Measurements from ENCODE around the gene USP49. TPM values are rescaled to one million over a fixed set of nuclear protein-coding genes. Genes with fewer than 3 reads are reported as not detected.
A peak's percentile ranks its signal among the peaks of the same experiment; 100 is the strongest.

The USP49 gene
- total RNA-seq, 2 donors from 2014 or later: 1.6 to 1.7 TPM

GRCh38 chr6:41934278-41935192, 39.4 kb upstream of the USP49 start:
- DNase-seq (no peak), ATAC-seq (no peak)
- intact Hi-C loops (cut with DNase I): loop anchor here in 1 of 2 donors (10.0 kb wide), 1 partner anchor 110 kb away; no protein-coding TSS in a partner anchor

GRCh38 chr6:41932378-41932777, 37.2 kb upstream of the USP49 start:
- ATAC-seq (peak in 1 of 2 donors; percentile 45), DNase-seq (no peak)
- intact Hi-C loops (cut with DNase I): loop anchor here in 1 of 2 donors (10.0 kb wide), 1 partner anchor 112 kb away; no protein-coding TSS in a partner anchor

GRCh38 chr6:41931792-41932191, 36.6 kb upstream of the USP49 start:
- DNase-seq: no peak
- intact Hi-C loops (cut with DNase I): loop anchor here in 1 of 2 donors (10.0 kb wide), 1 partner anchor 113 kb away; no protein-coding TSS in a partner anchor
- no peak for ATAC-seq

- ATAC-seq (no peak), DNase-seq (no peak)
- intact Hi-C loops (cut with DNase I): loop anchor here in 1 of 2 donors (10.0 kb wide), 2 partner anchors 115 to 145 kb away; partner anchors contain the start of genes PRICKLE4 and TOMM6
These were observed 34.7 kb upstream of the USP49 start for GRCh38 chr6:41929924-41930323.

GRCh38 chr6:41927253-41927652, 32.1 kb upstream of the USP49 start:
- ATAC-seq (no peak), DNase-seq (no peak)
- intact Hi-C loops (cut with DNase I): loop anchor here in 1 of 2 donors (10.0 kb wide), 1 partner anchor 142 kb away; the partner anchor contains the start of genes PRICKLE4 and TOMM6

- ATAC-seq: no peak
- intact Hi-C loops (cut with DNase I): loop anchor here (5.0 to 10.0 kb wide), 2 partner anchors 135 to 137 kb away; partner anchors contain the start of genes TOMM6 (in 2 of the 2) and PRICKLE4 (in 1 of the 2)
These were observed 27.0 kb upstream of the USP49 start for GRCh38 chr6:41922154-41922553.

GRCh38 chr6:41921712-41921998, 26.5 kb upstream of the USP49 start:
- DNase-seq: no peak
- intact Hi-C loops (cut with DNase I): loop anchor here (5.0 to 10.0 kb wide), 2 partner anchors 134 to 137 kb away; partner anchors contain the start of genes TOMM6 (in 2 of the 2) and PRICKLE4 (in 1 of the 2)
- ATAC-seq: peak in 1 of 2 donors; percentile 29

More at GRCh38 chr6:41922154-41922553, 27.0 kb upstream of the USP49 start:
- no peak for DNase-seq

- DNase-seq (peak; percentile 93), ATAC-seq (peak; percentile 98)
- intact Hi-C loops (cut with DNase I): loop anchor here (5.0 to 10.0 kb wide), 2 partner anchors 134 to 136 kb away; partner anchors contain the start of genes TOMM6 (in 2 of the 2) and PRICKLE4 (in 1 of the 2)
These were observed 25.9 kb upstream of the USP49 start, which contains the start of the genes BYSL and MED20 for GRCh38 chr6:41920921-41921711. Gene BYSL, plus strand, starts transcription at chr6:41921499. Its CDS starts 64 bp downstream, at chr6:41921563. Gene MED20, minus strand, starts transcription at chr6:41921139. Its CDS starts 121 bp downstream, at chr6:41921018.

- intact Hi-C loops (cut with DNase I): no loop called here
- peak in 1 of 2 donors; percentile 4 for ATAC-seq
These were observed 22.4 kb upstream of the USP49 start for GRCh38 chr6:41917528-41917927.

GRCh38 chr6:41914869-41915530, 19.8 kb upstream of the USP49 start:
- ATAC-seq (no peak), DNase-seq (no peak)
- intact Hi-C loops (cut with DNase I): no loop called here

More at GRCh38 chr6:41917528-41917927, 22.4 kb upstream of the USP49 start:
- no peak for DNase-seq

GRCh38 chr6:41914343-41914742, 19.2 kb upstream of the USP49 start:
- DNase-seq (no peak), ATAC-seq (no peak)
- intact Hi-C loops (cut with DNase I): no loop called here

GRCh38 chr6:41909727-41910126, 14.6 kb upstream of the USP49 start:
- ATAC-seq (no peak), DNase-seq (no peak)
- intact Hi-C loops (cut with DNase I): no loop called here

- intact Hi-C loops (cut with DNase I): no loop called here
- DNase-seq: no peak
These were observed 6.8 kb upstream of the USP49 start for GRCh38 chr6:41901882-41902519.

GRCh38 chr6:41900861-41901260, 5.7 kb upstream of the USP49 start:
- no peak for ATAC-seq
- intact Hi-C loops (cut with DNase I): no loop called here

More at GRCh38 chr6:41901882-41902519, 6.8 kb upstream of the USP49 start:
- ATAC-seq: no peak

GRCh38 chr6:41896281-41896680, 1.1 kb upstream of the USP49 start:
- DNase-seq (no peak), ATAC-seq (no peak)
- intact Hi-C loops (cut with DNase I): no loop called here

More at GRCh38 chr6:41900861-41901260, 5.7 kb upstream of the USP49 start:
- no peak for DNase-seq

GRCh38 chr6:41894366-41895299, 542 bp downstream of the USP49 start:
- DNase-seq (no peak), ATAC-seq (peak; percentile 59 to 74)
- intact Hi-C loops (cut with DNase I): no loop called here

All from left cardiac atrium (tissue), 4 donors.